CD4-positive, alpha-beta T cell treated with Interleukin-2 at 100 ng/mL for 4 hours (primary cell): Measurements from ENCODE around the gene TTR.

Experiments
- DNase-seq: peaks from one replicate; pipeline ENCODE4 v3.0.0-alpha.2; 2020; ENCODE audit warnings: low spot score

Gene TTR

DNA sequence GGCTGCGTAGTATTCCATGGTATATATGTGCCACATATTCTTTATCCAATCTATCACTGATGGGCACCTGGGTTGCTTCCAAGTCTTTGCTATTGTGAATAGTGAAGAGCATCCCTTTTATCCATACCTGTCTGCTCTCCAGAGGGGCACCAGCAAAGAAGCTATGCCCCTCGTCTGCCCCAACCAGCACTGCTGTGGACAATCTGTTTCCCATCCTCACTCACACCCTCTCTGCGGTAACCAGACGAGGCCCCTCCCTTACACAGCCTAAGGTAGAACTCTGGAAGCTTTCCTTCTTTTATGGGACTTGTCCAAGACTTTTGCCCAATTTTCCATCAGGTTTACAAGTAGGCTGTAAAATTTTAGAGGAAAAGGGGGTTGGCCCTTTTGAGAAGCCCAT lies 24.9 kb downstream of the TTR start:
- DNase-seq, result no peak

DNA sequence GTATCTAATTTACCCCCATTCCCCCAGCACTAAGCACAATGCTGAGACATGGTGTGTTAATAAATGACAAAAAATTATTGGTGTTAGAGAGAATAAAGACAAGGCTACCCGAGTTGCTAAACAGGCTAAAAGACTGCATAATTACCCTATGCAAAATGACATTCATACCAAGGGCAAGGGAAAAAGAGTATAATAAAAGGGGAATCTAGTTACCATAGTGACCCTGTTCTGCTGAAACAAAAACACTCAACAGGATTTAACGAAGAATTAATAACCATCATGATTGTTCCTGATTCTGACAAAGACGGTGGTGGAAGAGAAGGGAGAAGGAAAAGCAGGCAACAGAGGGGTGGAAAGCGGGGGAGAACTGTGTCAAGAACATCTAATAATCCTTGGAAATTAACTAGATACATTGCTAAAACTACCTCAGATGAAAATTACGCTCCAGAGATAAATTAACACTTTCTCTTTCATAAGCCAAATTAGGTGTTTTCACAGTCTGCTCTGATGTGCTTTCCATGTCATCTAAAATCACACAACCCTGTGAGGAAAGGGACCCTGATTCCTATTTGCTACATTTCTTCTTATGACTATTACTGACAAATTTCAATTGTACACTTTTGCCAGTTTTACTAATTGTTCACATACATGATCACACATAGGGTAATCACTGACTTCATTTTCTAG lies 25.5 kb downstream of the TTR start:
- no peak for DNase-seq

DNA sequence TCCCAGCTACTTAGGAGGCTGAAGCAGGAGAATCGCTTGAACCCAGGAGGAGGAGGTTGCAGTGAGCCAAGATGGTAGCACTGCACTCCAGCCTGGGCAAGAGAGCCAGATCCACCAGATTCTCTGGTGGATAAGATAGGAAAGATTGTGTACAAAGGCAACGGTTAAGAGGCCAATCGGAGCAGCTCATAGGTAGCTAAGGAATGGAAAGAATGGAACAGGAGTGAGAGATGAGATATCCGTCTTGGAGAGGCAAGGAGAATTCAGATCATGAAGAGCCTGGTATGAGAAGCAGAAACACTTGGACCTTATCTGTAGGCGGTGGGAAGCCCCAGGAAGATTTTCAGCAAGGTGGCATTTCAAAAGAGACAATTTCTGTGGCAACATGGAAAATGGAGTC lies 27.1 kb downstream of the TTR start:
- DNase-seq, result no peak

DNA sequence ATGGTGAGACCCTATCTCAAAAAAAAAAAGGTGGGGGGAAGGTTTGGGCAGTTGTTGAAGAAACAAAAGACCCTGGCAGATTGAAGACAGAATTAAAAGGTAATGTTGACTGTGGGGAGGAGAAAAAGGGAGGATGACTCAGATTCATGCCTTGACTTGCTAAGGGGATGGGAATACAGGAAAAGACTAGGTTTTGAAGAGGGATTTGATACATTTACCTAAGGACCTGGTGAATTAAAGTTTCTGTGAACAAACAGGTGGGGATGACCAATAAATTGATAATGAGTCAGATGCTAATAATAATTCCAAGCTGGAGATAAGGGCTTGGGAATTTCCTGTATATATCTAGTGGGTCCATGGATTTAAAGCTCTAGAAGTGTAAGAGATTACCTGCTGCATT lies 27.6 kb downstream of the TTR start:
- DNase-seq, result no peak

DNA sequence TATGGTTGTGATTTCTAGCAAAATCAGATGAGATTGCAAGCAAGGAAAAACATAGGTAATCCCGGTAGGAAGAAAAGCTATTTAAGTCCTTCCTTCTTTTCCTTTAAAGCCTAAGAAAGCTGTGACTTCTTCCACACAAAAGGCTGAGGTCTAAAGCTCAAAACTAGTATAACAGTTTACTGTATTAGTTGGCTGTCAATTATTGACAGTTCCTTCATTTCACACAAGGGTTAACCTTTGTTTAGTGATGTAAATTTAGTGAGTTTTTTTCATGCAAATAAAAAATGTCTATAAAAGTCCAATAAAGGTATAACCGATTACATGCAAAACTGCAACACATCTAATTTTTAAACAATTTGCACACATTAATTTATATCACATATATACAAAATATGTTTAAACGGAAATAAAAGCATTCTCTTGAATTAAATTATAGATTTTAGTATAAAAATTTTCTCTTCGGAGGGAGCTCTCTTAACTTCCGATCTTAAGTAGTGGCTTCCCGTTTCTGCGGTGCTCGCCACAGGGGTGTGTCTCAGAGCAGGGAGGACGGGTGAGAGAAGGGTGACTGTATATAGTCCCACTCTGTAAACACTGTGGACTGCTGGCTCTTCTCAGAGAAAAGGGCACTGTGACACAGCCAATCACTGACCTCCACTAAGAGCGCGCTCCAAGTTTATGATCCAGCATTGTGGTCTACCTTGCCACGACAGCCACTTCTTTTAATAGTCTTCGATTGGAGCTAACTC lies 33.4 kb downstream of the TTR start:
- no peak for DNase-seq

DNA sequence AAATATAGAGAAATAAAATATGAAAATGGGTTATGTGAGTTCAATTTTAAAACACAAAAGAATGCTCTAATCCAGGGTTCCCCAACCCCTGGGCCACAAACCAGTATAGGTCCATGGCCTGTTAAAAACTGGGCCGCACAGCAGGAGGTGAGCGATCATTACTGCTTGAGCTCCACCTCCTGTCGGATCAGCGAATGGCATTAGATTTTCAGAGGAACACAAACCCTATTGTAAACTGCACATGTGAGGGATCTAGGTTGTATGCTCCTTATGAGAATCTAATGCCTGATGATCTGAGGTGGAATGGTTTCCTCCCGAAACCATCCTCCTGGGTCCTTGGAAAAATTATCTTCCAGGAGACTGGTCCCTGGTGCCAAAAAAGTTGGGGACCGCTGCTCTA lies 34.7 kb downstream of the TTR start:
- no peak for DNase-seq

DNA sequence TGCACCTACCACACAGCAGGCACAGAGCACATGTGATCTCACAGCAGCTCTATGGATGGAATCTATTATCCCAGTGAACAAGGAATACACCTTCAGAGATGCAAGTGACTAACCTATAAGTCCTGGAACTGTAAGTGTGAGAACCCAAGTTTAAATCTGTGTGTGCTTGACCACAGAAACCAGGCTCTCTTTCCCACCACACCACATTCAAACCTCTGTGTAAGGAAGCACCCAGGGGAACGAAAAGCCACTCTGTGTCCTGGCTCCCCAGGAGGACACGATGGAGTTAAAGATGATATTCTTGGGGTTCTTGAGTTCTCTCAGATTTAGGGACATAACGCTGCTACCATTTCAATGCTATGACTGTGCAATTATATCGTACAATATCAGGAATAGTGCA lies 38.9 kb downstream of the TTR start:
- no peak for DNase-seq

DNA sequence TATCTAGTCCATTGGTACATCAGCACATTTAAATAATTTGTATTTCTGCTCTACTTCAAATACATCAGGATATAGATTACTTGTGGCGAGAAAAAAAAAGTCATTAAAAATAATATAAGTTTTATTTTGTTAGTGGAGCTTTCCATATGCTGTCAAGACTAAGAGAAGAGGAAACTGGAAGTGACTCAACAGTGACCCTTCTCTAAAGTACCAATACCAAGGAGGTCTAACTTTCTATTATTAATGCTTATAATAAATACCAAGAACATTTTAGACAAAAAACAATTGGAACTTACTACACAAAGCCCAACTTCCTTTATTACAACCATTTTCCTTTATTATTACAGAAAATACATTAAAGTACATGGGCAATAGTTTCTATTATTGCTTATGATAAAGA lies 39.8 kb downstream of the TTR start:
- DNase-seq, result no peak

DNA sequence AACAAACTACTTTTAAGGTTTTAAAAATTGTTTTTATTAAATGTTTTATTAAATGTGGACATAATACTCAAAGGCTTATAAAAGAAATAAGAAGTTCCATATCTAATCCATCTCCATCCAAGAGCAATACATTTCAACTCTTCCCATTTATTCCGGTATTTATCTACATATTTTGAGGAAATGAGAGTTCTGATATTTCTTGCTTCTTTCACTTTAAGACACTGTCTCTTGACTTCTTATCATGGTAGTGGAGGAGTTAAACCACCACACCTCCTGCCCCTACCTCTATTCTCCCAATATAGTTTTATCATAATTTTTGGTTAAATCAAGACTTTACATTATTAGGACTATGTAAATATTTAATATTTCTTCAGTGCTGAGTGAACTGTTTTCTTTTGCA lies 40.7 kb downstream of the TTR start:
- DNase-seq, result no peak

DNA sequence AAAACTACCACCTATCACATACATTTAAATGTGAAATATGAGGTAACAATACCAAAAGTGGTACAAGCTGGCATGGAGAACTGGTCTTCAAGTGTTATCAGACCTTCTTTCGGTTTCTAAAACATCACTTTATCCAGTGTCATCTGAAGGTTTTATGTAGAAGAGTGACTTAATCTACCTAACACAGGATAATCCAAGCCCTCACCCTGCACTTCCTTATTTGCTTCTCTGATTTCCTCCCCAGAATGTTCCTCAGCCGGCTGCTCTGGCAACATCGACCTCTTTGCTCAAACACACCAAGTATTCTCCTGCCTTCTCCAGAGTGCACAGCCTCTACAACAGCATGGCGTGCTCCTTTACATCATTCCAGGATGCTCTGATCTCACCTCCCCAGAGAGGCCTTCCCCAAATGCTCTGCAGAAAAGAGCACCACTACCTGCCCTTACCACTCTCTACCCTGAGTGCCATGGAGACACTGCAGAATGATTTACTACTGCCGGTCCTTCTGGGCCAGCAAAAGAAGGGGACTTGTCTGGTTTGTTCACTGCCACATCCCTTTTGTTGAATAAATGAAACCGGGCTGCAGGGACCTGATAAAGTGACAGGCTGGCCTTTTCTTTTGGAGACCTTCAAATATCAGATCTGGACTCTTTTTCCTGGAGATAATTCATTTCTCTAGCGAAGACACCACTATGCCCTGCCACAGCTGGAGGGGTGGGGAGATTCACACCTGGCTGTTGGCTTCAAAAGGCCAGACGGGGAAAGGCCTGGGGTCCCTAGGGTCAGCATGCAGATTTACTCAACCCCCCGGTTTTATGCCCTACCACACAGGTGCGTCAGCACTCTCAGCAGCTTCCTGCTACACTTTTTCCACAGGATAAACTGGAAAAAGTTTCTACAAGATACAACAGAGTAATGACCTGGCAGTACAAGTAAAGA lies 42.0 kb downstream of the TTR start:
- DNase-seq, result no peak

DNA sequence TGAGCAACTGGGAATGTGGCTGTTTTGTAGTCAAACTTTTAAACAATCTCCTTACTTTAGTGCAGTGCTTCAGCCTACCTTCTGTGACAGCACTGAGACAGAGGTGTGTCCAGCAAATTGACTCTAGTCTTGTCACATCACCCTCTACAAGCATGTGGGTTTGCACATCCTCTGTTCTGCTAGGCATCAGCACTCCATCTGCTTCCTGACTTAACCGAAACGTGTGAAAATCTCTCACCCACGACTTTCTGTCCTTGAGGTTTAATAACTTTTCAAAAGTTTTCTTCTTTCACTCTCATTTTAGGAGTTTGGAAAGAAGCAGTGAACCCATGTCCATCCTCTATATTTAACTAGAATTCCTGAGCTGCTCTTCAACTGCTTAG lies 42.6 kb downstream of the TTR start:
- peak; percentile 16 for DNase-seq

DNA sequence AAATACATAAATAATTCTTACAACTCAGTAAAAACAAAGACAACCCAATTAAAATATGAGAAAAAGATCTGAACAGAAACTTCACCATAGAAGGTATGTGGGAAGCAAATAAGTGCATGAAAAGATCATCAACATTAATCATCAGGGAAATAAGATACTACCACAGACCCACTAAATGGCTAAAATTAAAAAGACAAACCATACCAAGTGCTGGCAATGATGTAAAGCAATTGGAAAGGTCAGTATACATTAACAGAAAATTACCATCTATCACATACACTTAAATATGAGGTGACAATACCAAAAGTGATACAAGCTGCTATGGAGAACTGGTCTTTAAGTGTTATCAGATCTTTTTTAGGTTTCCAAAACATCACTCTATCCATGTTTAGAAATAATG lies 44.7 kb downstream of the TTR start:
- DNase-seq, result no peak

DNA sequence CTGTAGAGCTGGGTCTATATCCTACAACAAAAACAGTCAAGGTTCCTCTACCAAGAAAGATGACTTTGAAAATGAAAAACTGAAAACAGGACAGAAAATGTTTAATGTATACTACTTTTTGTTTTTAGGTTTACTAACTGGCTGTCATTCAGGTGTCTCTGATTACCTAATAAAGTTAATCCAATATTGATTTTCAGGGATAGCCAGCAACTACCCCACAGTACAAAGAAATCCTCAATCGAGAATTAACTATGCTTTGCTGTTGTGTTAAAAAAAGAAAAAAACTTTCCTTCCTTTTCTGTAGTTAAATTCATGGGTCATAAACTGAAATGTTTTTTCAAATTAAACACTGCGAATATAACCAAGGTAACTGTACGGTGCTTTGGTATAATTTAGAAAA lies 45.8 kb downstream of the TTR start:
- no peak for DNase-seq

DNA sequence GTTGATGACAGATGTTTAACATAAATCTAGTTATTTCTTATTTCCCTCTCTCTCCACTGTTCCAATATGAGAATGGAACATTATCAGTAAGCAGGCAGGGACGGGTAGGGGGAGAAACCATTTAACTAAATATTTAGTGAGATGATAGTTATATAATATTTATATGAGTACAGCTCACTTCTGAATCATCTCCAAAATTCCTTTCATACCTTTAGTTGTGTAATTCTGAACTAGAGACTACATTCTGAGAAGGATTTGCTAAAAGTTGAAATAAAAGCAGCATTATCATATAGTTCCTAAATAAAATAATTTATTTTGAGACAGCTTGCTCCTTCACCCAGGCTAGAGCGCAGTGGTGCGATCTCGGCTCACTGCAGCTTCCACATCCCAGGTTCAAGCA lies 51.3 kb downstream of the TTR start:
- DNase-seq, result no peak

DNA sequence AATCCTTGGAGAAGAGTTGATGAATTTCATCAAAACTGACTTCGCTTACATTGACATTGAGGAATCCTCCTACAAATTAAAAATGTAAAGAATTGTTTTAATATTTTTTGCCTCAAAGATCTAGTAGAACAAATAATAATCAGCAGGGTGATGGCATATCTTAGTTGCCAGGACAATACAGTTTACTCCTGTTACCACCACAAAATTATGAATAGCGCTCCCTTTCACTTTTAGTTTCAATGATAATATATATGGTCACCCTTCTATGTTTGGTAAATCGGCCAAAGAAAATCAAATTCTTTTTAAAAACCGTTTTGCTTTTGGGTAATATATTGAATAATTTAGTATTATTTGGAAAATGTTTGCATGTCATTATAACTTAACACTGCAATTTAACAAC lies 53.7 kb downstream of the TTR start:
- DNase-seq, result no peak

DNA sequence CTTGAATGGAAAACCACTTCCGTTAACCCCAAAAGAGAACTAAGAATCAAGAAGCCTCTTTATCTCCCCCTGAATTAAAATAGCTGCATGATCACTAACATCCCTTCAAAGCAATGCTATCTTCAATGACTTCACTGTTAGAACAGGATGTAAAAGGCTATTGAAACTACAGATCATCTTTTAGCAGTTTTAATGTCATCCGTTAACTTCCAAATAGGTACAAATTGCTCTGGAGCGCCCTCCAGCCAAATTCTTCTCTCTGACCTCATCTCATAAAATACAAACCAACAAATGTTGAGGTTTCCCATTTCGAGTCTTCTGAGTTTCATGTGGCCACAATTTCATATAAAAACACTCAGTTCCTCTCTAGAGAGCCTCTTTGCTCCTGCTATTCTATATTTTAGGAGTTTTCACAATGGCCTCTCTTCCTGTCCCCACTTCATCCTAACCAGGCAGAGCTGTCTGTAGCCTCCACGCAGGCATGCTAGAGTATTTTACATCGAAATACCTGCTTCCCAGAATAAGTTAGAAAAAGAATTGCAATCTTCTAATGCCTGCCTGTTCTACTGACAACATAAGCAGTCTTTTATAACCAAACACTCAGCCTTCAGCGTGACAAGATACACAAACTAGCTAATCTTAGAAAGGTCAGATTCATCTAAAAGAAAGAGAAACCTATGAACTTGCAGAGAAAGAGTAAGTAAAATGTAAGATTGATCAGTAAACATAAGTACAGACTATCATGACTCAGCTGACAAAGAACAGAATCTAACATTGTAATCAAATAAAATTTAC lies 54.9 kb downstream of the TTR start:
- DNase-seq, result no peak

DNA sequence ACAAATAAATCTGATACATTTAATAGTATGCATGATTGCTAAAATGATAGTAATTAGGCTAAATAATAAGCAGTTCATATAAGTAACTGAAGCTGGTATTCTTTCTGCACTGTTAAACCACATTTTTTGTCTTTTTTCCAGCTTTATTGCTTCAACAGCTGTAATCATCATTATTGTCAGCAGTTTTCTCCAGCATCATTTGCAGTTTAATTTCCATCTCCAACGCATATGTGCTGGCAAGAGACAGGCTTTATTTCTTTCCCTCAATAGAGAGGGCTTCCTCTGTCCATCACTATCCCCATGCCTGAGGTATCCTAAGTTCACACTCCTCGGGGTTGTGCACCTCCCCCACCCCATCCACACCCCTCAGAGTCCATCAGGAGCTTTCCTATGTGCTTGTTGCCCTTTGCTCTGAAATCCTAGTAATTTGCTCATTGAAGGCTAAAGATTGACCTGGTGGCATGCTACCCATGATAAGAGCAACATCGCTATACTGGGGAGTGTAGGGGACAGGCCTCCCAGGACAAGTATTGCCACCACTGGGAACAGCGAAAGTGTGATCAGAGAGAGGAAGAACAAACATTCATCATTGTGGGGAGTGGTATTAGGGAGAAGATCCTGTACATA lies 55.6 kb downstream of the TTR start:
- no peak for DNase-seq
